Heart right ventricle (tissue), 16 donors: ENCODE measurements around the gene LMAN1L. TPM values are rescaled to one million over a fixed set of nuclear protein-coding genes. Genes with fewer than 3 reads are reported as not detected.
A peak's percentile ranks its signal among the peaks of the same experiment; 100 is the strongest.

Source experiments
- ATAC-seq, 8 donors: fragments of 200-7000 bp; cut with Tn5 transposase; one replicate each; pipeline ENCODE4 v1.9.1; 2020; ENCODE audit warnings: mild to moderate bottlenecking in 8 of 8, moderate library complexity in 8 of 8, moderate number of reproducible peaks in 1 of 8
- DNase-seq, 2 donors: peaks; one replicate each; pipeline ENCODE4 v3.0.0-alpha.2; 2020
- H3K27ac ChIP-seq, 10 donors: fragments of 200-600 bp; sonication (generic) in 2 of 10; one replicate each; pipeline versions ENCODE4 v1.5.0 to v1.8.0; 2020 to 2022; ENCODE audit warnings: mild to moderate bottlenecking in 3 of 10
- H3K27me3 ChIP-seq, 7 donors: fragments of 200-600 bp; one replicate each; pipeline ENCODE4 v1.8.0; 2021 to 2022; ENCODE audit warnings: mild to moderate bottlenecking in 2 of 7
- H3K36me3 ChIP-seq, 9 donors: fragments of 200-600 bp; sonication (generic) in 1 of 9; one replicate each; pipeline versions ENCODE4 v1.5.0 to v1.8.0; 2020 to 2022; ENCODE audit warnings: mild to moderate bottlenecking in 2 of 9
- H3K4me1 ChIP-seq, 9 donors: fragments of 200-600 bp; sonication (generic) in 1 of 9; one replicate each; pipeline versions ENCODE4 v1.5.0 to v1.8.0; 2020 to 2022; ENCODE audit warnings: mild to moderate bottlenecking in 4 of 9
- H3K4me3 ChIP-seq, 10 donors: fragments of 200-600 bp; sonication (generic) in 2 of 10; one replicate each; pipeline versions ENCODE4 v1.5.0 to v1.8.0; 2020 to 2022; ENCODE audit warnings: mild to moderate bottlenecking in 7 of 10, moderate library complexity in 2 of 10
- H3K9me3 ChIP-seq, 11 donors: fragments of 200-600 bp in 10 of 11; sonication (generic) in 2 of 11; one replicate each; pipeline versions ENCODE4 v1.5.0 to v1.8.0; 2013 to 2022; ENCODE audit warnings: mild to moderate bottlenecking in 2 of 11, control low read depth in 1 of 11, moderate library complexity in 1 of 11
- CTCF ChIP-seq, 9 donors: fragments of 200-600 bp; sonication (generic) in 2 of 9; IDR thresholded peaks; one replicate each; pipeline versions ENCODE4 v1.5.0 to v1.8.0; 2021 to 2022; ENCODE audit warnings: antibody characterized with exemption in 9 of 9, mild to moderate bottlenecking in 5 of 9, moderate library complexity in 1 of 9
- WGBS, 2 donors: extraction: QIAGEN DNeasy Blood & Tissue Kit; methylation state at CpG; one replicate each; pipeline ENCODE4 v1.1.7; 2013; ENCODE audit warnings: inconsistent platforms in 1 of 2; 5-methylcytosine and 5-hydroxymethylcytosine counted together
- intact Hi-C, 10 donors: fragments of 100-400 bp; cut with DNase I; formaldehyde crosslinking; loops; one replicate each; pipeline versions ENCODE4 v1.11.1 to v1.14.2; 2022
- polyA plus RNA-seq, 2 donors: library from polyadenylated mRNA; stranded (reverse); fragments of 200-250 nt; gene quantifications; one replicate each; pipeline ENCODE4 v1.2.3, GENCODE V29; 2013
- total RNA-seq, 10 donors: library from RNA; stranded (reverse); fragmentation: NEBNext Ultra II Directional in 3 of 10; extraction: Animal tissue kit (Norgen Biotek cat#: 25700) in 3 of 10; gene quantifications; one replicate each; pipeline versions ENCODE4 v1.2.1 to v1.2.4, GENCODE V29; 2021 to 2023
- donor health status: Arrhythmogenic right ventricular cardiomyopathy.
- donor health status: ischemic (EF 13 %, LVEDD 7.1; RV severe dilation, severe dysfunction).
- donor health status: healthy with polysubstance abuse.
- donor health status: DM: no; HTN: yes; CAD: no.
- donor health status: DM: no; HTN: no; CAD: no.
- donor health status: ischemic (EF 25% LVEDD 6.9; RV normal size, moderate dysfunction).
- donor health status: ischemic (EF 25% LVEDD 5.7; RV mildly dilated, moderate dysfunction).
- donor health status: healthy.
- donor health status: DM: yes; HTN: yes; CAD: no.
- donor health status: Ischemic cardiomyopathy.
- donor health status: ischemic (EF 35%, LVEDD 5.7; RV mildly dilated, moderate dysfunction).
- donor health status: nonischemic (EF 11% LVEDD 7.7; RV severe dilation, severe dysfunction).
- donor health status: DM: yes; HTN: yes; CAD: no.
- donor health status: PGD.
- donor health status: ischemic (EF 29% LVEDD 5.4; RV normal size, mild dysfunction).
- donor health status: nonischemic (EF 23%, LVEDD 6.1; RV moderate dilation, normal function).

Gene LMAN1L
- total and polyA plus RNA-seq, 12 donors, result 0.03 to 47.4 (median 9.0) TPM

GRCh38 chr15:74789741-74790079 lies 22.9 kb upstream of the LMAN1L start:
- intact Hi-C loops, result loop anchor here in 2 of 10 donors (10.0 kb wide), 2 partner anchors 55 to 415 kb away; partner anchors contain the start of genes C15orf39 (in 1 of the 2) and ULK3 (in 1 of the 2)
- no peak for DNase-seq
- no peak for TF ChIP-seq CTCF (IDR thresholded peaks at IDR 0.05)

GRCh38 chr15:74790080-74790916 lies 22.3 kb upstream of the LMAN1L start:
- H3K36me3 ChIP-seq, result peaks cover 0 to 15% (median 0%) of the 10 kb centered on the region in 9 donors
- DNase-seq (peak; percentile 82 to 84), ATAC-seq (peak in 7 of 8 donors; percentile 25 to 72 (median 52))
- peak overlapping the region in 6 of 10 donors; percentile 3 to 88 (median 10) for H3K4me3 ChIP-seq
- TF ChIP-seq CTCF (IDR thresholded peaks at IDR 0.05), result no peak
- peaks cover 43 to 97% (median 87%) of the 10 kb centered on the region in 9 donors for H3K4me1 ChIP-seq
- no peaks in the 10 kb centered on the region for H3K27me3 ChIP-seq
- intact Hi-C loops, result no loop called here
- no peaks in the 10 kb centered on the region for H3K9me3 ChIP-seq
- peak overlapping the region; percentile 60 to 98 (median 90) for H3K27ac ChIP-seq
- WGBS, 2 donors, result 23 to 27% methylated on average over 15 of the region's 15 CpGs

More at GRCh38 chr15:74789741-74790079, 22.9 kb upstream of the LMAN1L start:
- H3K4me1 ChIP-seq, result peaks cover 47 to 97% (median 91%) of the 10 kb centered on the region in 9 donors
- H3K9me3 ChIP-seq, result no peaks in the 10 kb centered on the region
- WGBS, 2 donors, result 19 to 25% methylated on average over 3 of the region's 3 CpGs
- peak in 2 of 8 donors; percentile 1 for ATAC-seq
- H3K27ac ChIP-seq, result peak overlapping the region; percentile 60 to 98 (median 90)
- H3K4me3 ChIP-seq, result peak overlapping the region in 6 of 10 donors; percentile 3 to 88 (median 10)
- H3K27me3 ChIP-seq, result no peaks in the 10 kb centered on the region
- peaks cover 0 to 12% (median 0%) of the 10 kb centered on the region in 9 donors for H3K36me3 ChIP-seq

- Histone ChIP-seq H3K27me3 (no peaks in the 10 kb centered on the region), H3K36me3 (peaks cover 0 to 20% (median 0%) of the 10 kb centered on the region in 9 donors), H3K27ac (peak overlapping the region in 9 of 10 donors; percentile 75 to 98 (median 92)), H3K9me3 (no peaks in the 10 kb centered on the region), H3K4me1 (peaks cover 43 to 97% (median 80%) of the 10 kb centered on the region in 9 donors), H3K4me3 (peak overlapping the region in 1 of 10 donors; percentile 88)
- ATAC-seq, result no peak
- DNase-seq, result no peak
- no peak for TF ChIP-seq CTCF (IDR thresholded peaks at IDR 0.05)
- WGBS, 2 donors, result 58 to 73% methylated on average over 1 of the region's 1 CpG
- intact Hi-C loops, result no loop called here
Measured at GRCh38 chr15:74791007-74791406, 21.6 kb upstream of the LMAN1L start.

GRCh38 chr15:74791667-74792066 lies 21.0 kb upstream of the LMAN1L start:
- DNase-seq, result no peak
- H3K4me3 ChIP-seq, result no peak overlapping the region
- intact Hi-C loops, result no loop called here
- H3K27ac ChIP-seq, result peak overlapping the region in 4 of 10 donors; percentile 23 to 96 (median 93)
- 88% methylated on average over 7 of the region's 7 CpGs for WGBS, 2 donors
- H3K9me3 ChIP-seq, result no peaks in the 10 kb centered on the region
- H3K4me1 ChIP-seq, result peaks cover 36 to 97% (median 74%) of the 10 kb centered on the region in 9 donors
- H3K36me3 ChIP-seq, result peaks cover 0 to 25% (median 0%) of the 10 kb centered on the region in 9 donors
- H3K27me3 ChIP-seq, result no peaks in the 10 kb centered on the region
- no peak for TF ChIP-seq CTCF (IDR thresholded peaks at IDR 0.05)
- ATAC-seq, result no peak
